OCI-LY7 (cell line): ENCODE results near the gene SLC12A8.

Experiments
- CTCF ChIP-seq: fragments of 200-600 bp; sonication (generic); conservative IDR thresholded peaks from 2 replicates; pipeline ENCODE4 v1.5.1; 2014; ENCODE audit warnings: mild to moderate bottlenecking, antibody characterized with exemption, low read length, moderate library complexity, mixed read lengths
- EZH2phosphoT487 ChIP-seq: fragments of 200-600 bp; sonication (generic); IDR thresholded peaks from 2 replicates; pipeline ENCODE4 v1.6.1; 2018; ENCODE audit warnings: low read depth, borderline replicate concordance, mild to moderate bottlenecking, mixed run types, antibody characterized with exemption, low read length, moderate library complexity, mixed read lengths

- TF ChIP-seq CTCF (no peak), EZH2phosphoT487 (no peak)
Measured at GRCh38 chr3:125134952-125135351, 77.6 kb downstream of the SLC12A8 start.
